ENCODE data around the gene CHADL.

The CHADL gene

GRCh38 chr22:41234815-41235695 is 5.7 kb downstream of the CHADL start:
- no peak for DNase-seq (ENCODE audit: low read depth in 2 of 2)
- no peak overlapping the region for H3K4me3 ChIP-seq (replicated peaks in 1 of 2; ENCODE audit: low read depth in 2 of 2, low read length in 2 of 2)
- no peak for TF ChIP-seq CTCF (IDR thresholded peaks at IDR 0.05; ENCODE audit: low read depth, low read length)

- no peak for DNase-seq (ENCODE audit: low read depth in 2 of 2)
- TF ChIP-seq CTCF (IDR thresholded peaks at IDR 0.05; ENCODE audit: low read depth, low read length): no peak
- H3K4me3 ChIP-seq (replicated peaks in 1 of 2; ENCODE audit: low read depth in 2 of 2, low read length in 2 of 2): no peak overlapping the region
Observed at GRCh38 chr22:41231369-41231768, 9.4 kb downstream of the CHADL start.

DNA sequence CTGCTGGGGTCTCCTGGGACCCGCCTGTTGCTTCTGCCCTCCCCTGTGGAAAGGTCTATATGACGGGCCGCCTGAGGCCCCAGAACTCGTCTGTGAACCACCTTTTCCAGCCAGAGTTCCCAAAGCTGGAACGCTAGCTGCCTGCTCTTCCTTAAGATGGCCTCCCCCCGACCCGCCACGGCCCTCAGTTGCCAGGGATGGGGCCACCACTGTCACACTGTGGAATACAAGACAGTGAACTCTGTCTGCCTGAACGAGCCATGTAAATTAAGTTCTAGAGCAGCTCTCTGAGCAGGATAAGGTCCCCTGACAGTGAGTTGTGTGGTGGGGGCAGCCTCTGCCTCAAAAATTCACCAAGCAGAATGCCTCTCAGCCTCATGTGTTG is 10.3 kb downstream of the CHADL start:
- no peak for DNase-seq (ENCODE audit: low read depth in 2 of 2)
- H3K4me3 ChIP-seq (replicated peaks in 1 of 2; ENCODE audit: low read depth in 2 of 2, low read length in 2 of 2): no peak overlapping the region
- no peak for TF ChIP-seq CTCF (IDR thresholded peaks at IDR 0.05; ENCODE audit: low read depth, low read length)

DNA sequence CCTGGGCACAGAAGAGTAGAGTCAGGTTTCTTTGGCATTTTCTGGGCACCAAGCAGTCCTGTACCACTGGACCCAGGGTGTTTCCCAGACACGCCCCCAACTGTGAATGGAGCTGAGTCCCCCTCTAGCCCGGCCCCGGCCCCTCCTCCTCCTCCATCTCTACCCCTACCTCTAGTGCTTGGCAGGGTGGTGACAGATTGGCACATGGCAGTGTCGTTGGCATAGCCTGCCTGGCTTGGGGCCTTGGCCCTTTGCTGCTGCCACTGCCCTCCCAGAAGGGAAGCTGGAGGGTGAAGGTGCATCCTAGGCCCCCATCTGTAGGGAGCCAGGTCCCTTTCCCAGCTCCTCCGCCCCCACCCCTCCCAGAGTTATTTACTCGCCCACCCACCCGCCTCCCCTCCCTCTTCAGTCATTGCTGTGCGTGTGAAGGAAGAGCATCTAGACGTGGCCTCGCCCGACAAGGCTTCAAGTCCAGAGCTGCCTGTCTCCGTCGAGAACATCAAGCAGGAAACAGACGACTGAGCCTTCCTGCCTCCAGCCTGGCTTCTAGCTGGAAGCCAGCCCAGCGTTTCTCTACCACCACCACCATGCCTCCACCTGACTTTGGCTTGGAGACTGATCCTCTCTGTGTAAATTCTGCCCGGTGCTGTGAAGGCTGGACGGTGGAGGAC is 10.9 kb downstream of the CHADL start:
- H3K4me3 ChIP-seq (replicated peaks in 1 of 2; ENCODE audit: low read depth in 2 of 2, low read length in 2 of 2): no peak overlapping the region
- DNase-seq (ENCODE audit: low read depth in 2 of 2): no peak
- no peak for TF ChIP-seq CTCF (IDR thresholded peaks at IDR 0.05; ENCODE audit: low read depth, low read length)

GRCh38 chr22:41229215-41229614 is 11.5 kb downstream of the CHADL start:
- no peak overlapping the region for H3K4me3 ChIP-seq (replicated peaks in 1 of 2; ENCODE audit: low read depth in 2 of 2, low read length in 2 of 2)
- no peak for DNase-seq (ENCODE audit: low read depth in 2 of 2)
- TF ChIP-seq CTCF (IDR thresholded peaks at IDR 0.05; ENCODE audit: low read depth, low read length): no peak

GRCh38 chr22:41226723-41227655 is 13.7 kb downstream of the CHADL start:
- TF ChIP-seq CTCF (IDR thresholded peaks at IDR 0.05; ENCODE audit: low read depth, low read length): no peak
- no peak overlapping the region for H3K4me3 ChIP-seq (replicated peaks in 1 of 2; ENCODE audit: low read depth in 2 of 2, low read length in 2 of 2)
- DNase-seq (ENCODE audit: low read depth in 2 of 2): no peak
